Tongue (tissue), 2 donors: Measurements from ENCODE around the gene DOCK9. TPM values are rescaled to one million over a fixed set of nuclear protein-coding genes. Genes with fewer than 3 reads are reported as not detected.
A peak's percentile ranks its signal among the peaks of the same experiment; 100 is the strongest.

Experiments used
- DNase-seq: peaks from one replicate; pipeline ENCODE4 v3.0.0-alpha.2; 2015
- total RNA-seq: library from RNA; depleted of rRNA; stranded (reverse); fragments of >200 nt; gene quantifications from one replicate; pipeline ENCODE4 v1.2.3, GENCODE V29; 2014

The DOCK9 gene
- total RNA-seq, 1 donor from 2014 or later = 143 TPM

DNA sequence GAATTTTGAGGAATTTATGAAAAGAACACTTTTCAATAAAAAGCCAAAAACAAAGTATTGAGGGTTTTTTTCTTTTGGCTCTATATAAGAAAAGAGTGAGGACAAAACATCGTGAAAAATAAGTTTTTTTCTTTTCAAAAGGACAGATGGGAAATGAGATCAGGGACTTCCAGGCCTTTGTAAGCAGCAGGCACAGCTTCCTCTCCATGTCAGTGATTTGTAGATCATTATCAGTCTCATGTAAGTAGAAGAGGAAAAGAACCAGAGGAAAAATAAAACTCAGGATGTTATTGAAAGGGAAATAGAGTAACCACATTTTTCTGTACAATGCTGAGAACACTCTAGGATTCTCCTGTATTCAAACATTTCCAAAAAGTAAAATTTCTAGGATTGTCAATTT, 29.9 kb downstream of the DOCK9 start:
- no peak for DNase-seq

DNA sequence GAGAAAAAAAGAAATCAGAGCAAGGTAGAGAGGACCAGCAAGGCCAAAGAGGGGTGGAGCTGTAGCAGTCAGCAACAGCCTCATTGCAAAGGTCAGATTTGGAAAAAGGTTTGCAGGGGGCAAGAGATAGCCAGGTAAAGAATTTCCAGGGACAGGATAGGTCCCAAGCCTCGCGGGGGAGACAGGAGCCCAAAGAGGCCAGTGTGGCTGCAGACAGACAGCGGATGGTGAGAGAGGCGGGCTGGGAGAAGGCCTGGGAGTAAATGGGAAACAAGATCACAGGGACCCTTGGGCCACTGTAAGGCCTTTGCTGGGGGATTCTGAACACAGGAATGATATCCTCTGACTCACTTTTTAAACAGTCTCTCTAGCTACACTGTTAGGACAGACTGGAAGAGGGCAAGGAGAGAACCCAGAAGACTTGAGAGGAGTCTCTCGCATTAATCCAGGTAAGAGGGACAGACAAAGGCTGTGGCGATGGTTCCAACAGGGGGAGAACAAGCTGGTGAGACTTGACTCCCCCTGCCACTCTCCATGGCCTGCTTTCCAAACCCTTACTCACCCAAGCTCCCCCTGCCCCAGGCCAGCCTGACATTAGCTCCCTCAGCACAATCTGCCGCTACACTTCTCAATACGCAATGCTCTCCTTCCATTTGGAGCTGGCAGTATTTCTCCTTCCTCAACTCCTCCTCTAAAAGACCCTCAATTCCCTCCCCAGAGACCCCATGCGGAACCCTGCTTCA, 31.8 kb downstream of the DOCK9 start:
- no peak for DNase-seq

DNA sequence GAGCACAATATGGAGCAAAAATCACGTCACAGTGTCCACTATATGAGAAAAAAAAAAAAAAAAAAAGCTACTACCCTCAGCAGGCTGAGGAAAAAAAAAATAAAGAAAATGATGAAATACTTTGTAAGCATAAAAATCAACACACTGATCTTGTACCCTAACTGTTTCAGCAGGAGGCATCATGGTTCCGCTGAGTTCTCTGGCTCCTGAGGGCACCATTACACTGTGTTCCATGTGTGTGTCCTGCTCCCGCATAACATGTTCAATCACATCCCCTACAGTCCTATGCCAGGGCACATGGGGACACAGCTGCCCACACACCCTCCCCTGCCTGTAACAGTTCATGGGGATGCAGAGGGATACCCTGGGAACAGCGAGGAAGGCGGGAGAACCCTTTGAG, 33.5 kb downstream of the DOCK9 start:
- DNase-seq = no peak

DNA sequence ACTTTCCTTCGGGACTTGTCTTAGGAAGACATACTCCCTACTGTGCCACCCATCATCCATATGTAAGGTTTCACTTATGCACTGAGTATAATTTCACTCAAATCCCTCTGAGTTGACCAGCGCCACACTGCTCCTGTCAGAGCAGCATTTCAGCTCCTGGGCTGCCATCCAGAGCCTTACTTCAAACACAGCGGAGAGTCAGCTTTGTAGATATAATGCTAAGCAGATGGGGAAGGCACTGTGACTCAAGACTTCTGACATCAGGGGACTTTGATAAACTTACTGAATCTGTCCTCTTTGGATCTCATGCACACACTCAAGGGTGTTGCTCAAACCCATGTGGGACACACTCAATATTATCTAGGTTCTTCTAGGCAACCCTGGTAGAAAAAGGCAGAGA, 34.9 kb downstream of the DOCK9 start:
- DNase-seq = no peak

DNA sequence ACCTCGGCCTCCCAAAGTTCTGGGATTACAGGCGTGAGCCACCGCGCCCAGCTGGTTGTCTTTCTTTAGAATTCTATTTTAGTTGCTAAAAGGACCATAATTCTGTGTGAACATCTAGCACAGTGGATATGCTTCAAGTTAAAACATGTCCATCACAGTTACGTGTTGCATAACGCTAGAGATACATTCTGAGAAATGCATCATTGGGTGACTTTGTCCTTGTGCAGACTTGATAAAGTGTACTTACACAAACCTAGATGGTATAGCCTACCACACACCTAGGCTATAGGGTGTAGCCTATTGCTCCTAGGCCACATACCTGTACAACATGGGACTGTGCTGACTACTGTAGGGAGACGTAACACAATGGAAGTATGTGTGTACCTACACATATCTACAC, 35.4 kb downstream of the DOCK9 start:
- no peak for DNase-seq

DNA sequence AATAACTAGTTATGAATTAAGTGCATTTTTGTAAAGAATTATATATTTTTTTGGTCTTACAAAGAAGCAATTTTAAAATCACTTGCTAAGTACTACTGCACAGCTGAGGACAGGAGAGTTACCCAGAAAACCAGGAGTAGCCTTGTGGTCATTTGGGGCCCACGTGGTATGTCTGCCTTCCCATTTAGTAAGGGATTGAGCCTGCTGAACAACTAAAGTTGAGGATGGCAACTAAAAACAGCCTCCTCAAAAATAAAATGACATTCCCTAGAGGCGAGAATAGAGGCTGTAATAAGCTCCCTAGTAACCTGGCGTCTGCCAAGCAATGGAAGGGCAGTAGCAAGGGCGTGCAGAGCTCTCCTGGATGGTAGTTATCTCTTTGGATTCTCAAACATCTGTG, 36.3 kb downstream of the DOCK9 start:
- DNase-seq = no peak

DNA sequence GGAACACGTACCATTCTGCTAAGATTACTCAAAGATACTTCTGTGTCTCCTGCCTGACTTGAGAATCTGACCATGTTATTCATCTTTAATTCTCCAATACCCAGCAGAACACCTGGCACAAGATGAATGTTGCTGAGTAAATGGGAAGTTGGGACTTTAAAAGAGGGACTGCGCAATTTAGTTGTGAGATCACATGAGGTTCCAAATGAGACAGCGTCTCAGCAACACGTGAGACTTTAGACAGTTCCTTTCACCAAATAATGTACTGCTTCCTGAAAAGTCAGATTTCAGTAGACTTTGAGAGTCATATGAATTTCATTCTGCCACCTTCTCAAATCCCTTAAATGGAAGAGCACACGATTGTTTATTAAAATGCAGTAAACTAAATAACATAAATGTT, 36.7 kb downstream of the DOCK9 start:
- DNase-seq = no peak

DNA sequence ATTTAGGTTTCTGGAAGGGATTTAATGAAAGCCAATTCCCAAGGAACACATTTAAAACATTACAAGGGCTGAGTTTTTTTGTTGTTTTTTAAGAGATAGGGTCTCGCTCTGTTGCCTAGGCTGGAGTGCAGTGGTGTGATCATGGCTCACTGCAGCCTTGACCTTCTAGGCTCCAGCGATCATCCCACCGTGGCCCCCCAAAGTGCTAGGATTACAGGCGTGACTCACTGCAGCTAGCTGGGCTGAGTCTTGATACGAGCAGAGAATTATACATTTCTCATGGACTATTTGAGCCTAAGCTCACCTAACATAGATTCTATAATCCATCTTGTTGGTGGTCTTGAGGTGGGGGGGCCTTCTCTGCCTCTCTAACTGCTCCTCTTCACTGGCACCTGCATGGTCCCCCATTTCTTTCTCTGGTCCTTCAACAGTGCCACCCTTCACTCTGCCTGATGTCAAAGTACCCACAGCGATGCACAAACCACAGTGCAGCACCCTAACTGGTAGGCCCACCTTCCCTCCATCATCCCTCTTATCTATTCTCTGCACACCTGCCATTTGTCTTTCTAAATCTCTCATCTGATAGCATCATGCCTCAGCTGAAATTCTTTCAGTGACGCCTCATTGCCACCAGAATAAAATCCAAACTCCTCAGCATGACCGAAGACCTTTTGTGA, 37.4 kb downstream of the DOCK9 start:
- DNase-seq = no peak

DNA sequence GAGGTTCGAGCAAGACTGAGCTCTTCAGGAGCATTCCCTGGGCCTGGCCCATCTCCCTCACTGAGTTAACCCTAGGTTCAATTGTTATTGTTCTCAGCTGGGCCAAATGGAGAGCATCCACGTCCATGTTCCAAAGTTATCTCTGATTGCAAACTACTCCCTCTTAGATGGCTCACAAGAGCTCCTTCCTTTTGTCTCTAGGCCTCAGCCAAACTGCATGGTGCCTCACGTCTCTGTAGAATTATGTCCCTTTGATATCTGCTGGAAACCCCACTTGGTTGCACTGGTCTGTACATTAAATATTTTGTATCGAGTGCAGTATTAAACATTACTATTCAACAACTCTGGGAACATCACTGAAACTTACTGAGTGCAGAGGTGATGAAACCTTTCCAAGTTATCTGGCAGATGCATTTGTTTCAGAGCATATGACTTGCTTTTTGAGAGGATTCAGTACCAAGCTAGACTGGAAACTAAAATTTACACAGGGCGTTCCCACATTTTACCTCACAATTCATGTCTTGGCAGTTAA, 38.1 kb downstream of the DOCK9 start:
- DNase-seq = peak; percentile 72

DNA sequence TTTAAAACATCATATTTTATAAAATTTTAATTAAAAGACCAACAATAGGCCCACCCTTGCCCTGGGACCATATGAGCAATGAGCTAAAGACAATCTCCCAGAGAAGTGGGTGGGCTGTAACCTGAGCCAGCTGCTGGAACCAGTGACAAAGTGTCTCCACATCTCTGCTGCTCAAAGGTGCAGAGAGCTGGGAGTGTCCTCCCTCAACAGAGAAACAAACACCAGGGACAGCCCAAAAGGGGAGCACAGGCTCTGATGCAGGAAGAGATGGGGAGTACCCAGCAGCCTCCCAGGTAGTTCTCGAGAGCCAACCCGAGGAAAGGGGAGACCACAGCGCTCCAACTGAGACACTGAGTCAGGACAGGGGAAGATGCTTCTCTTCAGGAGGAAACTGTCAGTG, 39.1 kb downstream of the DOCK9 start:
- DNase-seq = peak; percentile 53

DNA sequence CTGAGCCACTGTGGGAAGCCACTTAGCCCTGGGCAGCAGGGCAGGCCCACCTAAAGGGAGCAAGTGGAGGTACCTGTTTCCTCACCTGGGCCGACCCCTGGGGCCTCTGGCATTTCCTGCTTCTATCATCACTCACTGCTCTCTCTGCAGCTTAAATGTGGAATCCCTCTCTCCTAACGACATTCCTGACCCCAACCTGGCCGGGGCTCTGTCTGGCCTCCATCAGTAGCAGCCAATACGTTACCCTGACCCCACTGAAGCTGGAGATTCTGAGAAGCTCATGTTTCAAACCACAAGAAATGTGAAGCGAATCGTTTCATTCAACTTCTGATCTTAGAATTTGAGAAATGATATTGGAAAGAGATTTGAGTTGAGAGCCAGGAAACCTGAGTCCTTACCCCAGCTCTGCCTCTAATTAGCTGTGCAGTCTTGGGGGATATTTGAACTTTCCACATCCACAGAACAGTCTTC, 39.9 kb downstream of the DOCK9 start:
- peak; percentile 50 for DNase-seq

DNA sequence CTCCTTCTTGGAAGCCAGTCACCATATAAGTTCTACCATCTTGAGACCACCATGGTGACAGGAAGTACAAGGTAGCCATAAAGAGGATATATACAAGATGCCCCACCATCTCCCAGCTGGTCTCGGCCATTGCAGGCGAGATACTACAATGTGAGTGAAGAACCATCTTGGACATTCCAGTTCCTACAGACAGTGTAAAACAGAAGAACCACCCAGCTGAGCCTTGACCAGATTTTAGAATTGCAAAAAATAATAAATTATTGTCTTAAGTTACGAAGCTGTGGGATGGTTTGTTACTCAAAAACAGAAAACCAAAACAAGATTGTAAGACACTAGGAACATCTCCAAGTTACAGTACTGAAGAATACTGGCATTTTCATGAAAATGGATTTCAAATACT, 43.6 kb downstream of the DOCK9 start:
- DNase-seq = no peak

DNA sequence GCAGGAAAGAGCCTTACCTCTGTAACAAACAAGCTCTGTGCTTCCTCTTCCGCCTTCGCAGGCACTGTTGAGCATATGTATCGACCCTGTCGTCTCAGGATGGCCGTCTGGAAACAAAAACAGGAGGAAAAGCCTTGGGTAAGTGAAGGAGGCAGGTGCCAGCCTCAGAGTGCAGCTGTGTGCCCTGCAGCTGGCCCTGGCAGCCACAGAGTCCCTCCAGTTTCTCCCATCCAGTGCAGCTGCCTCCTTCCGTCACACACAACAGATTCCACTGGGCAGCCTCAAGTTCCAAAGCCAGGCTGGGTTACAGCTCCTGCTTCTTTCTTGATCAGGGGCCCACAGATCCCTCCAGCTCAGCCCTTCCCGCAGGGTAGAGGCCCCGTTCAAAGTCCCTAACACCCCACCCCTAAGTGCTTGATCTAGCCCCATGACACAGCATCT, 47.7 kb downstream of the DOCK9 start:
- peak; percentile 98 for DNase-seq

DNA sequence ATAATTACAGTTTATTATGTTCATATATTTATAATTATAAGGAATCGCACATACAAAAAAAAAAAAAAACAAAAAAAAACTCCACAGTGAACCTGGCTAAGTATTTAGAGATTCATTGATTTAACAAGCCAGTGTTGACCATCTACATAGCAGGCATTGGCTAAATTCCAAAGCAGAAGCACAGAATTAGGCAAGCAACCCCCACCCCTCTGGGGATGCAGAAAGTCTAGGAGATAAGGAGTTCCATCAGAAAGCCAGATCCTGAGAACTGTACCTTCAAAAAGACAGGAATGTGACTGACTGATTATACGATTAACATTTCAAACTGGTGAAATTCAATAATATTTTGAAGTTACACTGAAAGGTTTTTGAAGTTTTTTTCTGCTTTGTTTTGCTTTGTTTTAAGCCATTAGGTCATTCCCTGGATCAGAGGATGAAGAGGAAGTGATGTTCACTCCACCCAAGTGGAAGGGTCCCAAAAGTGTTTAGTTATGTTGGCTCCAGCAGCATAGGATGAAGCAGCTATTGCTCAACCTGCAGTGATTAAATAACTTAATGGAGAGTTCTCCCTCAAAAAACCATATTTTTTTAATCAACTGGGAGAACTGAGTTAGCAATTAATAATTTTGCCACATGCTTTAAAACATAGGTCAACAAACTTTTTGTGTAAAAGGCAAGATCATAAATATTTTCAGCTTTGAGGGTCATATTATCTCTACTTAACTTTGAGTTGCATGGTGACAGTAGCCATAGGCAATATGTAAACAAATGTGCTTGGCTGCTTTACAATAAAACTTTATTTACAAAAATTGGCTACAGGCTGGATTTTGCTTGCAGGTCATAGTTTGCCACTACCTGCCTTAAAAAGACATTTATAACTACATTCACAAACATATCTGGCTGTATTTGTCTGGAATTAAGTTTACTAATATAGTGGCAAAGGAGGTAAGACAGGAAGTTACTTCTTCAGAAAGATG, 49.6 kb downstream of the DOCK9 start:
- peak; percentile 66 for DNase-seq

DNA sequence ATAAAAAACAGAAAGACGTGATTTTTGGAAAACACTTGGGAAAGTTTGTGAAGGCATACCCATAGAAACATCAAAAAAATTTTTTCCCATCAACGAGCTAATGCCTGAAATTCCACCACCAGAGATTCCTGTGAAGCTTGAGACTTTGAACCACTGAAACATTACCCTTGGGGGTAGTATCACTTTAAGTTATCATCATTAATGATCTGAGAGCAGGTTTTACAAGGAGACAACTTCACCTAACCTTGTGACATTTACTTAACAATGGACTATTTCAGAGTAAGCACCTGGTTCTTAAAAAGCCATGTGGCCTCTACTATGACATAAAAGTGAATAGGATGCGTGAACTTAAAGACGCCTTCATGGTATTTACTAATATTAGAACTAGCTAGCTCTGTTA, 51.9 kb downstream of the DOCK9 start:
- DNase-seq = no peak

DNA sequence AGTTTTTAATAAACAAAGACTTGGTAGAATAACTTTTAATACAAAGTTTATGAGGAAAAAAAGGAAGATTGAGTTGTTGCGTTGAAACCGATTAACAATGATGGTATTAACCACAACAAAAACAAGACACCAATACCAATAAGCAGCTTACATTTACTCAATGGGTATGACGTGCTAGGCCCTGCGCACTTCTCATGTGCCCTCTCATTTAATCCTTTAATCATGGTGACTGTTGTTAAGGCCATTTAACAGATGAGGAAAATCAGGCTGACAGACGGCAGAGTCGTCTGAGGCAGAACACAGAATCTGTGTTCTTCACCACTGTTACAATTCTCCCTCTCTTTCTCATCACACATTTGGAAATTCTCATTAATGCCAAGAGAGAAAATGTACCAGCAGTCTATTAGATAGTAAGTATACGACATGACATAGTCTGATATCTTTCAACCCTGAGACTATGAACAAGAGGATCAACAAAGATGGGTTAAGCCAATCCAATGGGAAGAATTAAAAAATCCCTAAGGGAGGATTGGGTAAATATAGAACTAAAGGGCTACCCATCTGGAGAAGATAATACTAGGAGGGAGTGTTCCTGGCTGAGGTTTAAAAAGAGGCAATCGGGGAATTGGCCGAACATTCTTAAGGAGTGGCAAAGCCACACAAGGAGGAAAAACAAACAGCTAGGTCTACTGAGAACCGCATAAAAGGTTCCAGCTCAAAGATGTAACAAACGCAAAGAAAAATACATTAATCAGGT, 54.0 kb downstream of the DOCK9 start:
- no peak for DNase-seq

DNA sequence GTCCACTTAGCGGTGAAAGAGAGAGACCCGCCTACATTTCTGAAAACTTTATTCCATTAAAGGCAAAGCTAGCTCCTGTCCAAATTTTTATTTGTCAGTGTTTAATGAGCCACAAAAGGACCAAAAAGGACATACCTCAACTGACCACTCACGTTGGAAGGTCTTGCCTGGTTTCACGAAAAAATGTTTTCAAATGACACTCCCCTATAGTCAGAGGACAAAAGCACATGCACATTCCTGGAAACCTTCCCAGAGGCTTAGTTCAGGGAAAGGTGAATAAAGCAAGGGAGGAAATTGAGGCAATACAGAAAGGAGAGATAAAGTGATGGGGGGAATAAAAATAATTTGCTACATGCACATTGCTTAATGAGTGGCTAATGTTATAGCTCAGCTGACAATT, 55.6 kb downstream of the DOCK9 start:
- no peak for DNase-seq

DNA sequence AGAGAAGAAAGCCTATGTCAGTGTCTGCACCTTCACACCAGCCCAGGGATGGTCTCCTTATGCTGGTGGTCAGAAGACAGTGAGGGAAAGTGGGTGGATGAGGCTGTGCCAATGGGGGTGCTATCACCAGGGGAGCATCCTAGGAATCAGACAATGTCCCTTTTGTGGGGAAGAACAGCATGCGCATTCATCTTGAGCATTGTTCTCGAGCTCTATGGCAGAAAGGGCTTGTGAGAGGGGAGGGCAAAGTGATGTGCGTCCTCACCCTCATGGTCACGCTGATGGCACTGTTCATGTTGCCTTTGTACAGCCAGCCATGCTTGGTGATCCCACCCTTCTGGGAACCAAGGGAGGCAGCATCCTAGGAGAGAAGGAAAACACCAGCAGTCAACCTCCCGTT, 56.1 kb downstream of the DOCK9 start:
- DNase-seq = no peak

DNA sequence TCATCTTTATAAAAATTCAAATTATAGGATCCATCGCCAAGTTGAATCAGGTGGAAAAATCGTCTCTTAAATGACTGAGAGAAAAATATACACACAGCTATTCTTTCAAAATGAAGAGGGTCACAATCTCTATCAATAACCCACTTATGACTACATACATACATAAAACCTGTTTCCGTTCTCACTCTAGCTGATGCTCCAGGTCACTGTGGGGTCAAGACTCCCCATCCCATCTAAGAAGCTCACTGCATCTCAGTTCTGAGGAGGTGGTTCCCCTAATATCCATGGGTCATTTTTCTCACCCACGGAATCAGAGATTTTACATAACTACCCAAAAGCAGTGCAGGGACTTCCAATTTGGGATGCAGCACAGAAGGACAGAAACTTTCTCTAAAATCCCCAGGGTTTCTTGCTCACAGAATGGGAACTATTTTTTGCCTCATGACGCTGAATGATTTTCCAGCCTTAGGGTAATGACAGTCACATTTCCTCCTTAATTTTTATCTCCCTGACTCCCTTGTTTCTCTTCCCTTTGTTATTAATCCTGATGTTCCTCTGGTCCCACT, 56.8 kb downstream of the DOCK9 start:
- DNase-seq = no peak

DNA sequence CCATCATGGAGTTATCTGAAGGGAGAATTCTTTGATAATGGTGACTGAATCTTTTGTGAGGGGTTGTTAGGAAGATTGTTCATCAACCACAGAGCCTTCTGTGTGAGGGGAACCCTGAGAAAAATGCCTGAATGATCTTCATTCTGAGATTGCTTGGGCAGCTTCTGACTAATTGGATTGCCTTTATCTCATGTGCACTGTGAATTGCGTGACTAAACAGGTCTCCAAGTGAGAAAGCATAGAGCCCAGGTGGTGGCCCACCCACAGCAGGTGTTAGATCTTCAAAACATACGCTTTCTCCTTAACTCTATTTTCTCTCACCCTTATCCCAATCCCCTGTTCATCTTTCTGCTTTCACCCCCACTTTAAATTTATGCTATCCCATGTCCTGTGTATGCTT, 58.3 kb downstream of the DOCK9 start:
- no peak for DNase-seq

DNA sequence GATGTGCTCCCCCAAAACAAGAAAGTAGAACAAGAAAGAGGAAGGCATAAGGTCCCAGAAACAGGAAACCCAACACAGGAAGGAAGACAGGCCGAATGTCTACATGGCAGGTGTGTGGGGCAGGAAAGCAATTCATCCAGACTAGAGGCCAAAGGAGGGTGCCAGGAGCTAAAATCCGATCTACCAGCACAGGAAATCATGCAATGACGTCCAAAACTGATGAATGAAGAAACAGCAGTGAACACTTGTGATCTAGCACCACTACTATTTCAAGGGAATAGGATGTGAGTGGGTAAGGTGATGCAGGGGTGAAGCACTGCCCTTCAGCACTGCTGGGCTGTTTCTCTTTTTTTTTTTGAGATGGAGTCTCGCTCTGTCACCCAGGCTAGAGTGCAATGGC, 59.1 kb downstream of the DOCK9 start:
- DNase-seq = no peak
